Activated CD8-positive, alpha-beta memory T cell treated with anti-CD3 and anti-CD28 coated beads, Interleukin-2, amount 50 U/mL, for 1 hour (primary cell): ENCODE data around the gene CBARP.

Experiments used
- DNase-seq: peaks from one replicate; pipeline ENCODE4 v3.0.0-alpha.2; 2020; ENCODE audit errors: extremely low read depth

The CBARP gene

DNA sequence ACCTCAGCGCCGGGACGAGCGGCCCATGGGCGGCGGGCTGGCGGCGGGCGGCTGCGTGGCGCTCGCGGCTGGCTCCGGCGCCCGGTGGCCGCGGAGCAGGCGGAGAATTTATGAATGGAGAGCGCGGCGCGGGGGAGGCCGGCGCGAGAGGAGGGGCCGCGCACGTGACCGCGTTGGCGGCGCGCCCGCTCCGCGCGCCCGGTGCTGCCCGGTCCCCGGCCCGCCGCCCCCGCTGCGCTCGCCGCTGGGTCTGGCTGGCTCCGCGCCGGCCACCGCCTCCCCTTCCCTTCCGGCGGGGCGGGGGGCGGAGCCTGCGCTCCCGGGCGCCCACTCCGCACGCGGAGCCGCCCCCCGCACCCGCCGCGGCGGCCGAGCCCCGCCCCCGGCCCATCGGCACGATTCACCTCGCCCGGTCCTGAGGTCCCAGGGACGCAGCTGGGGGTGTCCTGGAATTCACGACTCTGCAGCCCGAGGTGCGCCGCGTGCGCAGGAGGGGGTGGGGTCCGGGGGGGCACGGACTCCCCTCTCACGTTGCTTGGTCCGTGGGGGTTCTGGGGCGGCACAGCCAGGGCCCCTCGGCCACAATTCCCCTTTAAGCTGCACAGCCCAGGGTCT lies at the start of gene CBARP:
TSS of gene CBARP (minus strand) at position 252 of the 615 bp plus-strand sequence. CDS start 1,905 bp downstream, outside the sequence.
- no peak for DNase-seq

DNA sequence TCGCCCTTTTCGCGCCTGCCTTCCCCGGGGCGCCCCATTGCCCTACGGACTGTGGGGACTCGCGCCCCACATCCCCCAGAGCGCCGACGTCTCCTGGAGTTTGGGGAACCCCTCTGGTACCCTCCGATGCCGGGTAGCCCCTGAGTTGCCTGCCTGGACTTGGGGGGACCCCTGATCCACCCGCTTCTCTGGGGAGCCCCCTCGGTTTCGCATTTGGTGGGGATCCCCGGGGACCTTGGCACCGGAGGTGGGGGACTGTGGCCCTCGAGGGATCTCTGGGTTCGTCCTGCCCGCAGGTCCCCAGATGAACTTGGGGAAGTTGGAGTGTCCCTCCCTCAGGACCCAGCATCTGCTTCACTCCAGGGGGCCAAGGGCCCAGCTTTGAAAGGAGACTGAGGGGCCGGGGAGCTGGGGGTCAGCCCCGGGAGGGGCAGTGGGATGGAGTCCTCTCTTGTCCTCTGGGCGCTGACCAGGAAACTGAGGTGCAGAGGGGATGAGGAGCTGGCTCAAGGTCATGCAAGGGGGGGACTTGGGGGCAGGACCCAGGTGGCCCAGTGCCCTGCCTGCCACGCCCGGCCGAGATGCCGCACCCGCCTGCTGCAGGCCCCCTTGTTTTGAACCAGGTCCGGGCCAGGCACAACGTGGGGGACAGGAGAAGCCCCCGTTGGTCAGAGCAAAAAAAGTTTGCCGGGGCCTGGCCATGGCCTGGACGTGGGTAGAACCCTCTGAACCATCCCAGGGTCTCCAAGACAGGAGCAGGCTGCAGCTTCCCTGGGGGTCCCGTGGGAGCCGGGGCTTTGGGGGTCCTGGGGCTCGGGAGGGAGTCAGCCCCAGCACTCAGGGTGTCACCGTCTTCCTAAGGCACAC lies 48.9 kb upstream of the CBARP start:
- no peak for DNase-seq

DNA sequence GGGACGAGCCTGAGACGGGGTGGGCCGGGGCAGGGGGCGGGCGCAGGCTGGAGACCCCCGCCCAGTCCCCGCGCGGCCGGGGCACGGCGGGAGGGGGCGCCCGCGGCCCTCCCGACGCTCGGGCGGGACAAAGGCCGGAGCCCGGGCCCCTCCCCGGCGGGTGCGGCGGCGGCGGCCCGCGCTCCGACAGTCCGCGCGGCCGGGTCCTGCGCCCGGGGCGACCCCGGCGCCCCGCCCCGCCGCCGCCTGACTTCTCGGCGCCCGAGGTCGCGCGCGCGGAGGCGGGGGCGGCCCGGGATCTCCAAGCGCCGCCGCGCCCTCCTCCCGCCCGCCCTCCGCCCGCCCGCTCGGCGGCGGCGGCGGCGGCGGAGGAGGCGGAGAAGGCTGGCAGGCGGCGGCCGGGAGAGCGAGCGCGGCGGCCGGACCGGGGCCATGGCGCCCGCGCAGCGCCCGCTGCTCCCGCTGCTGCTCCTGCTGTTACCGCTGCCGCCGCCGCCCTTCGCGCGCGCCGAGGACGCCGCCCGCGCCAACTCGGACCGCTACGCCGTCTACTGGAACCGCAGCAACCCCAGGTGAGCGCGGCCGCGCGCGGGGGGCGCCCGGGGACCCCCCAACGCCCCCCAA lies 48.0 kb upstream of the CBARP start, which contains the start of gene EFNA2:
TSS of gene EFNA2 (plus strand) at position 137 of the 624 bp plus-strand sequence. CDS start at position 433, 296 bp downstream.
- DNase-seq: no peak

- no peak for DNase-seq
Measured at GRCh38 chr19:1284979-1285736, 47.4 kb upstream of the CBARP start.

DNA sequence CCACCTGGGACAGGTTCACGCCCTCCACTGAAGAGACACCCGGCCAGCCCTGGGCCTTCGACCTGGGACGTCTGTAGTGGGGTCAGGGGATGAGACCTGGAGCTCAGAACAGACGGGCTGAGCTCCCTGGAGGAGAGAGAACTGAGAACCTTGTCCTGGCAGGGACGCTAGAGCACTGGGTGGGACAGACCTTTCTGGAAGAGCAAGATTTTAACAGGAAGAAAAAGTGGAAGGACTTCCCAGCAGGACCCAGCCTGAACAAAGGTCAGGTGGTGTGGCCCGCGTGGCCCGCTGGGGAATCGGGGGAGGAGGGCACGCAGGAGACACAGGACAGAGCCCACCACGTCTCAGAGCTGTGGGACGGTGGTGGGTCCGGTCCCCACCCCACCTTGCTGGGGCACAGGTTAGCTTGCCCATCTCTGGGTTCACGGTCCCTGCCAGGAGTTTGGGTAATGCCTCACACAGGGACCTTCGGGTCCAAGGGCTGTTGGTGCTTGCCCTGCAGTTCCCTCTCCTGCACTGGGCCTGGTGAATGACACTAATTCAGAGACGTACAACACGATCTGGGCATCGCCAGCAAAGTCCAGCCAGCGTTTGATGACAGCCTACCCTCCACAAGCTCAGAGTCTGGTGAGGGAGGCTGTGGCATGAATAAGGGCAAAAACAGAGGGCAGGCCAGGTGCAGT lies 46.6 kb upstream of the CBARP start:
- no peak for DNase-seq

DNA sequence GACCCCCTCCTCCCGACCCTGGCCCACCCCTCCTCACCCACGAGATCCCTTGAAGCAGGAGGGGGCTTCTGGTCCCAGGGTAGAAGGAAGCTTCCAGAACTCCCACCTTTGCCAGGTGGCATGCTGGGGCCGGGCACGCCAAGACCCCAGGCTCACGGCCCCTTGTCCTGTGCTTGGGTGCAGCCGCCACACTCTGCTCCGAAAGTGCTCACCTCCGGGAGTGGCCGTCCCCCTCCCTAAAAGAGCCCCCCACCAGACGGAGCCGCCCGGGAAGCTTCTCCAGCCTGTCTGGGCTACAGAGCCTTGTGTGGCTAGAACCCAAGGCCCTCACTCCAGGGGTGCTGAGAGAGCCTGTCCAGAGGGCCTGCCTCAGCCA lies 46.1 kb upstream of the CBARP start:
- DNase-seq: no peak

DNA sequence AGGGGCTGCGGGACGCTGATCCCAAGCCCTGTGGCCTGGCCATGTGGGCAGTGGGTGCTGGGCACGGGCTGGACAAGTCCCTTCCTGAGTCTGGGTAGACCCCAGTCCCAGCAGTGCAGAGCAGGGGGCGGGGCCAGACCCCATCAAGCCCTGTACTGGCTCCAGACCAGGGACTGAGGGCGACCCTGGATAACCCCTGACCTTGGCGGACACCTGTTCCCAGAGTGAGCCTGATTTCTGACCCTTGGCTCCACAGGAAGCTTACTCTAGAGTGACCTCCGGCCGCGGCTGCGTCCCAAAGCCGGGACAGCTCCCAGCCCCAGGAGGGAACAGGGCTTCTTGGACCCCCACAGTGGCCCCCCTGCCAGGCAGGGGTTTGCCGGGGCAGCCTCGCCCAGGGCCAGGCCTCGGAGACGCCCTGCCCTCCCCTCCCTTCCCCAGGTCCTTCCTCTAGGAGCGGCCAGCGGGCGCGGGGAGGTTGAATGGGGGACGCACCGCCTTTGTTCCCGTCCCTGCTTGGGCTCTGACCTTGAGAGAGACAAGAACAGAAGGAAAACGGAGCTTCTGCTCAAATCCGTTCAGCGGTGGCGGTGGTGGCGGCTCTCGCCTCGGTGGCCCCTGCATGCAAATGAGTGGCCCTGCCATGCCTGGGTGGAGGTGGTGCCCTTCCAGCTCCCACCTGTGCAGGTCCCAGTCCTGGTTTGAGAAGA lies 45.6 kb upstream of the CBARP start:
- DNase-seq: no peak

- DNase-seq: no peak
Measured at GRCh38 chr19:1282588-1283206, 44.9 kb upstream of the CBARP start.

- DNase-seq: no peak
Measured at GRCh38 chr19:1281569-1282287, 43.9 kb upstream of the CBARP start.

DNA sequence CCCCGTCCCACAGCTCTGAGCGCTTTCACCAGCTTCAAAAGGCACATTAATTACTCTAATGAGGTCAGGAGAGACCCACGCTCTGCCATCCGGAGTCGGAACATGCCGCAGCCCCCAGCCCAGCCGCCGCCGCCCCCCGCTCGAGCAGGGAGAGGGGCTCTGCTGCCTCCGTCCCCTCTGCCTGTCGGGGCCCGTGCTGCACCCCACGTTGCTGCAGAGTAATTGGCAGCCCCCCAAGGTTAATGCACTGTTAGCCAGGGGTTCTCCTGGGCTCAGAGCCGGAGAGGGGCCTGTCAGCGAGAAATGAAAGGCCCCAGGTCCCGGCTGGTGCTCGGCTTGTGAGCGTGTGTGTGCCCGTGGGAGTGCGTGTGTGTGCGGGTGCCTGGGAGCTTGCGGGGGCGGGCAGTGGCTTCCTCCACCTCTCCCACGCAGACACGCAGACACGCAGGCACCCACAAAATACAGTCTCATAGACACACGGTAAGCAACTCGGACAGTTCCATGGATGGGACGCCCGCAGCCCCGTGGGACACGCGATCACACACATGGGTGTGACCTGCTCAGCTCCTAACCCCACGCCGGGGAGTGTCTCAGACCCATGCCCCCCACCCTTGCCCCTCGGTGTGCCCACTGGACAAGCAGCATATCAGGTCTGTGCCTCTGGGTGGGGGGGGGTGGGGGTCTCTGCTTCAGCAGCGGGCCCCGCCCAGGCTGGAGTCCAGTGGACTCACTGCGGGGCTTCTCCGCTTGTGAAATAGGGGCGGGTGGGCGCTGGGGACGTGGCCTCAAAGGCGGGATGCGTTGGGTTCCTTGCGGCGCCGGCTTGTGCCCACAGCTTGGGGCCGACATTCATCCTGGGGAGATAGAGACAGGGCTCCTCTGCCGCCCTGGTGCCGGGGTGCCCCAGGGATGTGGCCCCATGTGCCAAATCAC lies 43.1 kb upstream of the CBARP start:
- no peak for DNase-seq

DNA sequence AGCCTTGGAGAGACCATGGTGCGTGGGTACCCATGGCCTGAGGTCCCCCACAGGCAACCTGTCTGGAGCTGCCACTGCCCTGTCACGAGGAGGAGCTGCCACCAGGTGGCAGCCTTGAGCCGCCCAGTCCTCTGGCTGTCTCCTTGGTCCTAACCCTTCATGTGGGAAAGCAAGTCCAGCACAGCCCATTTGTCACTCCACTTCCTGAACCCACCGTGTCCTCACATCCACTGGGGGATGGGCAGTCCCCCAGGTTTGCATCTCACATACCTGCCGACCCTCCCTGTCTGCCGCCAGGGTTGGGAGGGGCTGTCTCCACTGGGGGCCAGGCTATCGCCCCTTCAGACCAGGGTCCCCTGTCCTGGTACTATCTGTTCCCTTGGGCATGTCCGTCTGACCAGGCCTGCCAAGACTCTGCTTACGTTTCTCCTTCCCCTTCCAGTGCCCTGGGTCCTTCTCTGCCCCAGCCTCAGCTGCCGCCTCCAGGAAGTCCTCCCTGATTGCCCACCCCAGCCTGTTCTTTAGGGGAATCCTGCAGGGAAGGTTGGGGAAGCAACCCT lies 42.1 kb upstream of the CBARP start:
- DNase-seq: no peak

DNA sequence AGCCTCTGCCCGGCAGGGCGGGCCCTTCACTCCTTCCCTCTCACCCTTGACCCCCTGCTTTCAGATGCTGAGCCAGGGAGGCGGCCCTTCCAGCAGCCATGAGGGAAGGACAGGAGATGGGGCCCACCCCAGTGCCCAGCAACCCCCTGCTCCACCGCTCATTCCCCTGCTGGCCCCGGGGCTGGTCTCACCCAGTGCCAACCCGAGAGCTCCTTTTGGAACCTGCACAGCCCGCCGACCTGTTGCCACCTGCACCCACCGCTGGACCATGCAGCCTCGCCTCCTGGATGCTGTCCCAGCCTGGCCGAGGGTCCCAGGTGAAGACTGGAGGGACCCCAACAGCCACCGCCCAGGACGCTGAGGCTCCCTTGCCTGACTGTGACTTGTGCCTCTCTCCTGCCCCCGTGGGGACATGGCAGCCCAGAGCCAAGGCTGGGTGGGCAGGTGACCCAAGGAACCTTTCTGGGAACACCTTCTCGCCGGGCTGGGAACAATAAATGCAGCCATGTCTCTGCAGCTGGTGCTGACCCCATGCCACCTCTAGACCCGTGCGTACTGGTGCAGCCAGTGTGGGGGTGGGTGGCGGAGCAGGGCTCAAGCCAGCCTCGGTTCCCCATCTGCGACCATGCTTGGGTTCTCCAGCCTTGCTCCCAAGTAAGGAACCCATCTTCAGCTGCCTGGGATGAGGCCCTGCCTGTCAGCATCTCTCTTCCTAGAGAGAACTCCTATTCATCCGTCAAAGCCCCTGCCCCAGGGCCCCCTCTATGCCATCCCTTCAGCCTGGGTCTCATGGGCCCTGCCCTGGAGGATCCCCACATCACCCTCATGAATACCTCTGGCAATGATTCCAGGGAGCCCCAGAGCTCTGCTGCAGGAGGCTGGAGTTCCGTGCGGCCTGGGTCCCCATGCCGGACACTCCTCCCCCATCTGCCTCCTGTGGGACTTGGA lies 41.2 kb upstream of the CBARP start:
- no peak for DNase-seq

- no peak for DNase-seq
Measured at GRCh38 chr19:1278074-1278473, 40.3 kb upstream of the CBARP start.

DNA sequence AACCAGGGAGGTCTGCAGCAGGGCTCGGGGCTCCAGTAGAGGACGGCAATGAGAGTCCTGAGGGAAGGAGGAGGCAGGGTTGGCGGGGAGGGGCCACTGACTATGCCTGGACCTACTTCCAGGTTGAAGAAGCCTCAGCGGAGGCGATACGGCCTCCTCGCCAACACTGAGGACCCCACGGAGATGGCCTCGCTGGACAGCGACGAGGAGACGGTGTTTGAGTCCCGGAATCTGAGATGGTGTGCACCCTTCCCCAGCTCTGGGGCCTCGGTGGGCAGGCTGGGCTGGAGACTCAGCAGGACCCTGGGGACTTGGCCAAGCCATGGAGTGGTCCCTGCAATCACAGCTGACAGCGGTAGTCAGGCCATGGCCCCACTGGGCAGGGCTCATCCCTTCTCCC lies 39.3 kb upstream of the CBARP start:
- no peak for DNase-seq

GRCh38 chr19:1276628-1277022 lies 38.8 kb upstream of the CBARP start:
- DNase-seq: no peak

GRCh38 chr19:1275976-1276627 lies 38.3 kb upstream of the CBARP start:
- no peak for DNase-seq
